WTC11 (cell line): Measurements from ENCODE around the gene GRK6. TPM values are rescaled to one million over a fixed set of nuclear protein-coding genes. Genes with fewer than 3 reads are reported as not detected.

Experiments used
- ATAC-seq: fragments of 200-7000 bp; cut with Tn5 transposase; 2 replicates; pipeline ENCODE4 v1.10.0; 2021; ENCODE audit warnings: mild to moderate bottlenecking, moderate library complexity
- CTCF ChIA-PET: fragments of 300-600 bp; sonication (Branson Sonifier 250); formaldehyde crosslinking; loops from one replicate; lab custom pipeline; 2021; ENCODE audit warnings: antibody characterized with exemption; lab: Charles Lee
- POLR2A ChIA-PET: fragments of 350-600 bp; sonication (Branson Sonifier 250); formaldehyde crosslinking; loops from one replicate; lab custom pipeline; 2021; ENCODE audit warnings: antibody characterized with exemption; lab: Charles Lee
- DNase-seq: peaks from one replicate; pipeline ENCODE4 v3.0.0; 2021; ENCODE audit warnings: low spot score
- H3K27ac Mint-ChIP-seq: 2 replicates; pipeline ENCODE4 v1.8.0; 2021; ENCODE audit warnings: mixed read lengths
- H3K27me3 Mint-ChIP-seq: 2 replicates; pipeline ENCODE4 v1.8.0; 2021; ENCODE audit warnings: low read depth, mild to moderate bottlenecking, moderate library complexity, mixed read lengths
- H3K36me3 Mint-ChIP-seq: 2 replicates; pipeline ENCODE4 v1.8.0; 2021; ENCODE audit warnings: mixed read lengths
- H3K4me1 Mint-ChIP-seq: 2 replicates; pipeline ENCODE4 v1.8.0; 2022; ENCODE audit warnings: mixed read lengths
- H3K4me3 Mint-ChIP-seq: 2 replicates; pipeline ENCODE4 v1.8.0; 2021; ENCODE audit warnings: mild to moderate bottlenecking, moderate library complexity, mixed read lengths
- H3K9me3 Mint-ChIP-seq: 2 replicates; pipeline ENCODE4 v1.8.0; 2021; ENCODE audit warnings: mixed read lengths
- GABPB1 ChIP-seq: sonication (generic); formaldehyde crosslinking; IDR thresholded peaks from 2 replicates; pipeline ENCODE4 v1.8.1; 2023; ENCODE audit warnings: mild to moderate bottlenecking, missing genetic modification reagents
- MYBL2 ChIP-seq: sonication (generic); formaldehyde crosslinking; IDR thresholded peaks from 2 replicates; pipeline ENCODE4 v1.8.1; 2023; ENCODE audit warnings: mild to moderate bottlenecking, moderate library complexity, missing genetic modification reagents
- ZNF121 ChIP-seq: sonication (generic); formaldehyde crosslinking; IDR thresholded peaks from 2 replicates; pipeline ENCODE4 v1.8.0; 2023; ENCODE audit warnings: missing genetic modification reagents
- total RNA-seq: library from RNA; stranded (reverse); gene quantifications from 3 replicates; pipeline ENCODE4 v1.2.3, GENCODE V29; 2021
- TF ChIP-seq, protein P1 (sequence below): sonication (generic); formaldehyde crosslinking; IDR thresholded peaks from 2 replicates; pipeline ENCODE4 v1.8.0; 2022; ENCODE audit warnings: missing genetic modification reagents
- TF ChIP-seq, protein P2 (sequence below): sonication (generic); formaldehyde crosslinking; IDR thresholded peaks from 2 replicates; pipeline ENCODE4 v1.8.1; 2022; ENCODE audit warnings: mild to moderate bottlenecking, missing genetic modification reagents, moderate library complexity, borderline replicate concordance
- TF ChIP-seq, protein P3 (sequence below): sonication (generic); formaldehyde crosslinking; IDR thresholded peaks from 2 replicates; pipeline ENCODE4 v1.8.0; 2022; ENCODE audit warnings: mild to moderate bottlenecking, missing genetic modification reagents
- TF ChIP-seq, protein P4 (sequence below): sonication (generic); formaldehyde crosslinking; IDR thresholded peaks from 2 replicates; pipeline ENCODE4 v1.8.1; 2023; ENCODE audit warnings: mild to moderate bottlenecking, moderate library complexity, missing genetic modification reagents

GRK6 gene
- total RNA-seq, 1 experiment from 2014 or later, result 69.2 TPM

DNA sequence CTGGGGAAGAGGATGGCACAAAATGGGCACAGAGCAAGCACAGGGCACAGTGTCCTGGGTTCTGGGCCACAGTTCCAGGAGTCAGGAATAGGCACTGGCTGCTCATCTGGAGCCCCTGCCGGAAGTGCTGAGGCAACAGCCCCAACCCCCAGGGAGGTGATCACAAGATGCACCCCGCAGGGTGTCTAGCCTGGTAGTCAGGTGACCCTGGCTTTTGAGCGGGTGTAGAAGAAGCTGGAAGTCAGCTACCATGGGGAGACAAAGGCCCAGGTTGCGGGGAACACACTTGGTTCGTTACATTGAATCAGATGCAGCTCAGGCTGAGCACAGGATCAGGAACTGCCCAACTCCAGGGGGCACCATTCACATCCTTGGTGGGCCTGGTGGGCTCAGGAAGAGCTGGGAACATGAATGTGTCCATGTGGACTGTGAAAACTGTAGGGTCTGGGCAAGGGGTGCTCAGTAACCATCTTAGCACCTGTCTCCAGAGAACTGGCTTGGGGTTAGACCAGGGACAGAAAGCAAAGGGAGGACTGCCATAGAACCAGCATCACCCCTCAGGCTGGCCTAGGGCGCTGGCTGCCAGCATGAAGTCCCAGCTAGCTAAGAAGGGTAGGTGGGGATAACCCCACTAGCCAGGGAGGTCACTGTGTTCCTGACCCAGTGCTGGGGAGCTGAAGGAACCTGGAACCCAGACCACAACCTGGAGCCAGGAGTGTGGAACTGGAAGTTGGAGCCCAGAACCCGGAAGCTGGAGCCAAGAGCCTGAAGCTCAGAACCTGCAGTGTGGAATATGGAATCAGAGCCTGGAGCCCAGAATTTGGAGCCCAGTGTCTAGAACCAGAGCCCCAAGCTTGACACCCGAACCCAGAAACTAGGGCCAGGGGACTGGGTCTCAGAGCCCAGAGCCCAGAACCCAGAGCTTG lies 48.4 kb upstream of the GRK6 start:
- TF ChIP-seq, protein P1, sequence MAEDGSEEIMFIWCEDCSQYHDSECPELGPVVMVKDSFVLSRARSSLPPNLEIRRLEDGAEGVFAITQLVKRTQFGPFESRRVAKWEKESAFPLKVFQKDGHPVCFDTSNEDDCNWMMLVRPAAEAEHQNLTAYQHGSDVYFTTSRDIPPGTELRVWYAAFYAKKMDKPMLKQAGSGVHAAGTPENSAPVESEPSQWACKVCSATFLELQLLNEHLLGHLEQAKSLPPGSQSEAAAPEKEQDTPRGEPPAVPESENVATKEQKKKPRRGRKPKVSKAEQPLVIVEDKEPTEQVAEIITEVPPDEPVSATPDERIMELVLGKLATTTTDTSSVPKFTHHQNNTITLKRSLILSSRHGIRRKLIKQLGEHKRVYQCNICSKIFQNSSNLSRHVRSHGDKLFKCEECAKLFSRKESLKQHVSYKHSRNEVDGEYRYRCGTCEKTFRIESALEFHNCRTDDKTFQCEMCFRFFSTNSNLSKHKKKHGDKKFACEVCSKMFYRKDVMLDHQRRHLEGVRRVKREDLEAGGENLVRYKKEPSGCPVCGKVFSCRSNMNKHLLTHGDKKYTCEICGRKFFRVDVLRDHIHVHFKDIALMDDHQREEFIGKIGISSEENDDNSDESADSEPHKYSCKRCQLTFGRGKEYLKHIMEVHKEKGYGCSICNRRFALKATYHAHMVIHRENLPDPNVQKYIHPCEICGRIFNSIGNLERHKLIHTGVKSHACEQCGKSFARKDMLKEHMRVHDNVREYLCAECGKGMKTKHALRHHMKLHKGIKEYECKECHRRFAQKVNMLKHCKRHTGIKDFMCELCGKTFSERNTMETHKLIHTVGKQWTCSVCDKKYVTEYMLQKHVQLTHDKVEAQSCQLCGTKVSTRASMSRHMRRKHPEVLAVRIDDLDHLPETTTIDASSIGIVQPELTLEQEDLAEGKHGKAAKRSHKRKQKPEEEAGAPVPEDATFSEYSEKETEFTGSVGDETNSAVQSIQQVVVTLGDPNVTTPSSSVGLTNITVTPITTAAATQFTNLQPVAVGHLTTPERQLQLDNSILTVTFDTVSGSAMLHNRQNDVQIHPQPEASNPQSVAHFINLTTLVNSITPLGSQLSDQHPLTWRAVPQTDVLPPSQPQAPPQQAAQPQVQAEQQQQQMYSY (CRISPR knock-in tag), result 0 out of 2 replicates have a peak, but pooled peaks have one; percentile 22
- TF ChIP-seq MYBL2 (CRISPR knock-in tag), result no peak
- TF ChIP-seq, all 79 proteins: peak for 1
- no peak for DNase-seq
- Mint-ChIP-seq H3K4me1 (peaks cover 32% of the 10 kb centered on the region), H3K4me3 (no peak overlapping the region), H3K27ac (no peak overlapping the region), H3K9me3 (no peaks in the 10 kb centered on the region), H3K36me3 (no peaks in the 10 kb centered on the region), H3K27me3 (peaks cover 14% of the 10 kb centered on the region)
- ATAC-seq, result no peak
- CTCF ChIA-PET, result interaction anchor here (0.5 to 4.6 kb wide), 13 partner anchors 8 to 199 kb away, joined by 3 to 52 read pairs (median 4); no protein-coding TSS in a partner anchor
- POLR2A ChIA-PET, result interaction anchor here (1.1 to 1.6 kb wide), 3 partner anchors 24 to 77 kb away, joined by 3 to 5 read pairs (median 3); no protein-coding TSS in a partner anchor

DNA sequence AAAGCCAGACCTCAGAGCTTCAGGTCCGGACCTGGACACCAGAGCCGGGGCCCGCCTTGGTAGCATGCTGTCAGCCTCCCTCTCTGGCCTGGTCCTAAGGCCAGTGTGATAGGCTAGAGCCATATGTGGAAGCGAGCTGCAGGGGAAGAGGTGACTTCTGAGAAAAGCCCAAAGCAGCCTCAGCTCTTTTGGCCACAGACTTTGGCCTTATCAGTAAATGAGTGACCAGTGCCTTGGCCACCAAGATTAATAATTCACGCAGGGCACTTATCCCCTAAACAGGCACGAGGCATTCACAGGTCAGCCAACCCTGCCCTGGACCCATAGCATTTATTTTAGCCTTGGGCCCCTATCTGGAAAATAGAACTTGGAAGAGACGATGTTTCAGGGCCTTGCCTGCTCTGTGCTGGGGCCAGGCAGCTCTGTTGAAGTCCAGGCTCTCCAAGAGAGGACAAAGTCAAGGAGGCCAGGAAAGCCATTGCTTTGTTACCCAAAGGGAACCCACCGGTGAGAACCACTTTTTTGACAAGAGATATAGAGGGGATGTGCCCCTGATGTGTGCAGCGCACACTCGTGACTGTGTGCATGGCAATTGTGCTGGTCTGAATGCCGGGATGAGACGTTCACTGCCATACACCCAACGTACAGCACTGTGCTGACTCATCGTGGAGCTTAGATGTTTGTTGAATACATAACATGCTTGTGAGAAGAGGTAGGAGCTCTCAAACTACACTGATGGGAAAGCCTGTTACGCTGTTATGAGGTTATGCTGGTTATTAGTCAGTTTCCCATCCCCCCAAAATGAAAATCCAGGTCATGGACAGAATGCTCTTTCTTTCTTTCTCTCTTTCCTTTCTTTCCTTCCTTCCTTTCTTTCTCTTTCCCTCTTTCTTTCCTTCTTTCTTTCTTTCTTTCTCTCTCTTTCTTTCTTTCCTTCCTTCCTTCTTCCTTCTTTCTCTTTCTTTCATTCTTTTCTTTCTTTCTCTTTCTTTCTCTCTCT lies 47.3 kb upstream of the GRK6 start:
- POLR2A ChIA-PET, result interaction anchor here (0.6 to 1.6 kb wide), 2 partner anchors 23 to 66 kb away, joined by 5 read pairs; no protein-coding TSS in a partner anchor
- no peak overlapping the region for H3K4me3 Mint-ChIP-seq

DNA sequence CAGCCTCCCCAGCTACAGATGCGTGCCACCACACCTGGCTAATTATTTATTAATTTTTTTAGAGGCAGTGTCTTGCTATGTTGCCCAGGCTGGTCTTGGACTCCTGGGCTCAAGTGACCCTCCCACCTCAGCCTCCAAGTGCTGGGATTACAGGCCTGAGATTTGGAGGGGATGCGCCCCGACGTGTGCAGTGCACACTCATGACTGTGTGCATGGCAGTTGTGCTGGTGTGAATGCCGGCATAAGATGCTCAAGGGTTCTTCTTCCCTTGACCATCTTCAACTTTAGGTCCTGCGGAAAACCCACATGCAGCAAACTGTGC lies 45.7 kb upstream of the GRK6 start:
- POLR2A ChIA-PET, result no interaction called here
- Mint-ChIP-seq H3K4me3 (no peak overlapping the region), H3K27ac (no peak overlapping the region), H3K27me3 (peaks cover 18% of the 10 kb centered on the region), H3K9me3 (no peaks in the 10 kb centered on the region), H3K36me3 (no peaks in the 10 kb centered on the region), H3K4me1 (peaks cover 17% of the 10 kb centered on the region)
- ATAC-seq (no peak), DNase-seq (no peak)
- TF ChIP-seq ZNF121 (CRISPR knock-in tag), result peak; percentile 90
- TF ChIP-seq, protein P2, sequence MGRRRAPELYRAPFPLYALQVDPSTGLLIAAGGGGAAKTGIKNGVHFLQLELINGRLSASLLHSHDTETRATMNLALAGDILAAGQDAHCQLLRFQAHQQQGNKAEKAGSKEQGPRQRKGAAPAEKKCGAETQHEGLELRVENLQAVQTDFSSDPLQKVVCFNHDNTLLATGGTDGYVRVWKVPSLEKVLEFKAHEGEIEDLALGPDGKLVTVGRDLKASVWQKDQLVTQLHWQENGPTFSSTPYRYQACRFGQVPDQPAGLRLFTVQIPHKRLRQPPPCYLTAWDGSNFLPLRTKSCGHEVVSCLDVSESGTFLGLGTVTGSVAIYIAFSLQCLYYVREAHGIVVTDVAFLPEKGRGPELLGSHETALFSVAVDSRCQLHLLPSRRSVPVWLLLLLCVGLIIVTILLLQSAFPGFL, result no peak
- CTCF ChIA-PET, result interaction anchor here (1.0 to 4.6 kb wide), 9 partner anchors 9 to 71 kb away, joined by 3 to 52 read pairs (median 8); no protein-coding TSS in a partner anchor

More for the DNA sequence above, 47.3 kb upstream of the GRK6 start:
- no peak for DNase-seq
- Mint-ChIP-seq H3K9me3 (no peaks in the 10 kb centered on the region), H3K27me3 (peaks cover 18% of the 10 kb centered on the region), H3K27ac (no peak overlapping the region), H3K36me3 (no peaks in the 10 kb centered on the region), H3K4me1 (peaks cover 24% of the 10 kb centered on the region)
- CTCF ChIA-PET, result interaction anchor here (0.5 to 4.6 kb wide), 9 partner anchors 9 to 198 kb away, joined by 3 to 52 read pairs (median 5); no protein-coding TSS in a partner anchor
- TF ChIP-seq GABPB1 (CRISPR knock-in tag), result peak; percentile 22; the same call in 1 of the 2 replicates
- TF ChIP-seq, protein P3, sequence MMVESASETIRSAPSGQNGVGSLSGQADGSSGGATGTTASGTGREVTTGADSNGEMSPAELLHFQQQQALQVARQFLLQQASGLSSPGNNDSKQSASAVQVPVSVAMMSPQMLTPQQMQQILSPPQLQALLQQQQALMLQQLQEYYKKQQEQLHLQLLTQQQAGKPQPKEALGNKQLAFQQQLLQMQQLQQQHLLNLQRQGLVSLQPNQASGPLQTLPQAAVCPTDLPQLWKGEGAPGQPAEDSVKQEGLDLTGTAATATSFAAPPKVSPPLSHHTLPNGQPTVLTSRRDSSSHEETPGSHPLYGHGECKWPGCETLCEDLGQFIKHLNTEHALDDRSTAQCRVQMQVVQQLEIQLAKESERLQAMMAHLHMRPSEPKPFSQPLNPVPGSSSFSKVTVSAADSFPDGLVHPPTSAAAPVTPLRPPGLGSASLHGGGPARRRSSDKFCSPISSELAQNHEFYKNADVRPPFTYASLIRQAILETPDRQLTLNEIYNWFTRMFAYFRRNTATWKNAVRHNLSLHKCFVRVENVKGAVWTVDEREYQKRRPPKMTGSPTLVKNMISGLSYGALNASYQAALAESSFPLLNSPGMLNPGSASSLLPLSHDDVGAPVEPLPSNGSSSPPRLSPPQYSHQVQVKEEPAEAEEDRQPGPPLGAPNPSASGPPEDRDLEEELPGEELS (CRISPR knock-in tag), result no peak
- TF ChIP-seq, protein P4, sequence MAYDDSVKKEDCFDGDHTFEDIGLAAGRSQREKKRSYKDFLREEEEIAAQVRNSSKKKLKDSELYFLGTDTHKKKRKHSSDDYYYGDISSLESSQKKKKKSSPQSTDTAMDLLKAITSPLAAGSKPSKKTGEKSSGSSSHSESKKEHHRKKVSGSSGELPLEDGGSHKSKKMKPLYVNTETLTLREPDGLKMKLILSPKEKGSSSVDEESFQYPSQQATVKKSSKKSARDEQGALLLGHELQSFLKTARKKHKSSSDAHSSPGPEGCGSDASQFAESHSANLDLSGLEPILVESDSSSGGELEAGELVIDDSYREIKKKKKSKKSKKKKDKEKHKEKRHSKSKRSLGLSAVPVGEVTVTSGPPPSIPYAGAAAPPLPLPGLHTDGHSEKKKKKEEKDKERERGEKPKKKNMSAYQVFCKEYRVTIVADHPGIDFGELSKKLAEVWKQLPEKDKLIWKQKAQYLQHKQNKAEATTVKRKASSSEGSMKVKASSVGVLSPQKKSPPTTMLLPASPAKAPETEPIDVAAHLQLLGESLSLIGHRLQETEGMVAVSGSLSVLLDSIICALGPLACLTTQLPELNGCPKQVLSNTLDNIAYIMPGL, result no peak
- ATAC-seq, result no peak
